HG02884 (cell line): Measurements from ENCODE around the gene BLID.

Experiments used
- ATAC-seq: cut with Tn5 transposase; IDR thresholded peaks from one replicate; pipeline ENCODE4 v1.9.1; 2021; ENCODE audit warnings: mild to moderate bottlenecking, moderate library complexity; ENCODE audit not compliant: unreplicated experiment

BLID gene, protein sequence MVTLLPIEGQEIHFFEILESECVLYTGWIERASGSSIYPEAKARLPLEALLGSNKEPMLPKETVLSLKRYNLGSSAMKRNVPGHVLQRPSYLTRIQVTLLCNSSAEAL

GRCh38 chr11:122115524-122116379 lies at the start of gene BLID:
Gene BLID, minus strand, starts transcription at chr11:122116215. Its CDS starts 293 bp downstream, at chr11:122115922.
- ATAC-seq, result no peak

- no peak for ATAC-seq
Observed at GRCh38 chr11:122163053-122163819, 47.2 kb upstream of the BLID start.

GRCh38 chr11:122162095-122162494 lies 46.1 kb upstream of the BLID start:
- ATAC-seq, result no peak

DNA sequence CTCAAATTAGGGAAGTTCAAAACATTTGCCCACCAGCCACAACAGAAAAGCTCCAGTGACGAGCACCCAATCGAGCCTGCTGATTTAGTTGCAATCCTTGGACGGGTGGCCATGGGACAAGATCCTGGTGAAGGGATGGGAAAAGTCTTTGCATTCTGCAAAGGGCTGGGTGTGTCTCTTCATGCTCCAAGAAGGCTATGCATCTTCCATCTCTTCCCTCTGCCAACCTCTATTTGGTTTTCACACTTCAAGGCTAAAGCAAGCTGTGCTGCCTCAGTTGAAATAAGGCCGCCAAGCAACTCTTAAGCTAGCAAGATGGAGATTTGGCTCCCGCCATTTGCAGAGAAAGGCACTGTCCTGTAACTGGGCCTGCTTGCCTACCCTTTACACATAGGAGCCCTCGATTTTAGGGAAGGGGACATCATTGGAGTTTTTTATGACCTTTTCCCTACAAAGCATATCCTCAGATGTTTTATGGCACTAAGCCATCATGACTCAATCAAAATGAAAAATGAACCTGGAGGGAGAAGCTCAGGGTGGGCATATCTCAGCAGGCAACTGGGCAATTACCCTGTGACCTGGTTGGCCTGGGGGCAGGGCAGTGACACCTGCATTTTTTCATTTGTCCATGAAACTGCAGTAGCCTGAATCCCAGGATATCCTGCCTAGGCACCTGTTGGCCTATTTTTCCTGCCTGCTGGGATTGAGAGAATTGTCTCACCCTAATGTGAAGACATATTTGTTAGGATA lies 45.0 kb upstream of the BLID start:
- no peak for ATAC-seq

- no peak for ATAC-seq
Observed at GRCh38 chr11:122159861-122160260, 43.8 kb upstream of the BLID start.

DNA sequence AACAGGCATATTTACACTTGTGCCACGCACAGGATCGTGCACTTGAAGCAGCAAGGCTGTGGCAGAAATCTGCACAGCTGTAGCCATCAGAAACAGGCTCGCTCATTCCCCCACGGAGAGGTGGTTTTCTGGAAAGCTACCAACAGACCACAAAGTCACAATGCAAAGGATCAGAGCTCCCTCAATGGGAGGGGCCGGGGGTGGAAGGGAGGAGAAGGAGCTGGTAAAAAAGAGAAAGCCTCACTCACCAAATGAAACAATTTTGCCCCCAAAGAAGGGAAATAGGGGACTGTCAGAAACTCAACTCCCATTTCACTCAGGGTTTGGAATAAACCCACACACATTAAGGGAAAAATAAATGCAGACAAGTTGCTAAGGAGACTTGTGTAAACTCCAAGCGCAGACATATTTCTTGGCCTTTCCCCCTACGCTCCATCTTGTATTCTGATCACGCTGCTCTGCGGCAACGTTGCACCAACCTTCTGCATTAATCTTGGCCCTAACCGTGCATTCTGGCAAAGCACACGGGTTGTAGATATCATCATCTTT lies 43.2 kb upstream of the BLID start:
- no peak for ATAC-seq

DNA sequence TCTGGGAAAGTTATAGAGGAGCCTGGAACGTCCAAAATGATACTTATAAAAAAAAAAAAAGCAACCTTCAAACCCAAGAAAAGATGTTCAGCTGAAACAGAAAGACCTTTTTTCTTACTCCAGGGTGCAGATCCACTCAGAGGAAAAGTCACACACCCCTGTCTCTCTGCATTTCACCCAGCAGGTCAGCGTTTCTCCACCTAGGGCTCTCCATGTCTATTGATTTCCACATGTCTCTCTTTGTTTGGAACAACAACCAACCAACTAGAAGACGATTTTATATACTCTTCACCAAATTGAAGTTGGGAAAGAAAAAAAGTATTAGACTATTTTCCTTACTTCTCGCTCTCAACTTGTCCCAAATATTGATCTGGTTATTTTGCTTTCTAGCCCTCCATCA lies 42.2 kb upstream of the BLID start:
- ATAC-seq, result no peak

DNA sequence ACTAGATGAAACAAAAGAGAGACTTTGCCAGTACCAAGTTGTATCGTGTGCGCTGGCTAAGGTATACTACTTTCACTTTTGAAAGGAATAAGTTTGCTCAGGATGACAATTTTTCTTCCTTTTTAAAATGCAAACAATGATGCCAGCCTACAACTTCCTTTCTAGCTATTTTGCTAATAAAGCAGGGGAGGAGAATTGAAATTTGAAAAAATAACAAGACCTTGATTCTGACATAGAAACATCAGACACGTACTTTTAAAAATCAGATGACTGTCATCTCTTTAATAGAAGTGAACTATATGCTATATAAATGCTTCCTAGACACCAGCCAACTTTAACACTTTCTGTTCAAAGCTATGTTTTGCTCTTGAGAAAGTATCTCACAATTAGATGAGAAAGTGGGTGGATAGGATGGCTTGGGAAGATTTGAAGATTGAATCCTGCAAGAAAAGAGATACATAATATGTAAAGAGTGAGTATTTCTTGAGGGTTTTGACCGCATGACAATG lies 41.7 kb upstream of the BLID start:
- no peak for ATAC-seq

DNA sequence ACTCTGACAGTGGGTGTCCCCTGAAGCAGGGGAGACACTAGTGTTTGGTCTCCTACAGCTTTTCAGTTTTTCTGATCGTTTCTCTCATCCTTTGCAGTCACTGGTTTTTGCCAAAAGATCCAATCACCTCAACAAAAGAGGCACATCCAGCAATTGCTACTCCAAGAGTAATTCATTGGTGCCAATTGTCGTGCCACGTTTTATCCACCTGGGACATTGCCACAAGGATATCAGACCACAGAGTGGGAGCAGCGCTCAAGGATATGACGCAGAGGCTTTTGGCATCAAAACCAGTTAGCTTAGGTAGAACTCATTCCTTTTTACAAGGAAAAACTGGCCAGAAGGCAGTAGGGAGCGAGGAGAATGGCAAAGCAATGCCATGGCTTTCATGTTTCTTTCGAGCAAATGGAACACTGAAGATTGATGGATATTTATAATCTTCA lies 40.9 kb upstream of the BLID start:
- no peak for ATAC-seq

DNA sequence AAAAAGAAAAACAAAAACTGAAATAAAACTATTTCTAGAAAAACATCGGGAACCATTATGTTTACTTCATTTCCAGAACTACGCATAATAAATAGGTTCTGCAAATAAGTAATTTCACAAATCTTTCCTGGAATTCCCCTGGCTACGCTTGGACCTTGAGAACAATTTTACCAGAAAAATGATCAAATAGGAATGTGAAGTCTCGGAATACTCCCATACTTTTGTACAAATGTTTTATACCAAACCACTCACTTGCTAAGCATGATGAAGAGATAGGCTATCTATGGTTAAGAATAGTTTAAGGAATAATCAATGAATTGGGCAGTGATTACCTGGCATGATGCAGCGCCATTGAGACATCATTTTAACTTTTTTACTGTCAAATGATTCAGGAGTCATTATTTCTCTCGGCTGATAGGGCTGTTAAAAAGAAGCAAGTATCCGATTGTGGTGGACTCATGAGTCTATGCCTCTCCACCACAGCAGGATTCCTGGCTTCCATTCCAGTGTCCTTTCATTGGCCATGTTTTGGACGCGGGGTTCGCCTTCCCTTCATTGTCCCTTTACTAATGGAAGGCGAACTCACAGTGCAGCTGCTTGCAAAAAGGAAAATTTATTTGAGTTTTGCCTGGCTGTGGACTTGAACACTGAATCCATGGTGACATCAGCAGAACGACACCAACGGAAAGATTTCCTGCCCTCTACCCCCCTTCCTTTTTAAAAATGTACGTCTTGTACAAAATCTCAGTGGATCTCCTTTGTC lies 39.9 kb upstream of the BLID start:
- no peak for ATAC-seq

GRCh38 chr11:122154994-122155393 lies 39.0 kb upstream of the BLID start:
- no peak for ATAC-seq

GRCh38 chr11:122154227-122154626 lies 38.2 kb upstream of the BLID start:
- no peak for ATAC-seq

DNA sequence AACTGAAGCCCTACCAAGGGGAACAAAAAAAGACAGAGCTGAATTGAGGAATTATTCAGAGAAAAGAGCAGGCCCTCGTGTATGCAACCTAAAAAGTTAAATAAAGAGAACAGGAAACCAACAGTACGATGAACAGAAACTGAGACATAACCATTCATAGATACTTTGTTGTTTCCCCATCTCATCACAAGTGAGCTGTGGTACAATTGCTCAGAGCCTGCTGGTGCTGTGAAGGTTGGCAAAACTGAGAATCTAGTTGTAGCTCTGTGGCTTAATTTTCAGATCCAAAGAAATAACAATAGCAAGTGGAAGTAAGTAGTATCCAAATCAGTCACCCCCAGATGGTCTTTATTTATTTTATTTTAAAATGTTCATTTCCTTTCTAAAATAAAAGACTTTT lies 37.7 kb upstream of the BLID start:
- no peak for ATAC-seq

DNA sequence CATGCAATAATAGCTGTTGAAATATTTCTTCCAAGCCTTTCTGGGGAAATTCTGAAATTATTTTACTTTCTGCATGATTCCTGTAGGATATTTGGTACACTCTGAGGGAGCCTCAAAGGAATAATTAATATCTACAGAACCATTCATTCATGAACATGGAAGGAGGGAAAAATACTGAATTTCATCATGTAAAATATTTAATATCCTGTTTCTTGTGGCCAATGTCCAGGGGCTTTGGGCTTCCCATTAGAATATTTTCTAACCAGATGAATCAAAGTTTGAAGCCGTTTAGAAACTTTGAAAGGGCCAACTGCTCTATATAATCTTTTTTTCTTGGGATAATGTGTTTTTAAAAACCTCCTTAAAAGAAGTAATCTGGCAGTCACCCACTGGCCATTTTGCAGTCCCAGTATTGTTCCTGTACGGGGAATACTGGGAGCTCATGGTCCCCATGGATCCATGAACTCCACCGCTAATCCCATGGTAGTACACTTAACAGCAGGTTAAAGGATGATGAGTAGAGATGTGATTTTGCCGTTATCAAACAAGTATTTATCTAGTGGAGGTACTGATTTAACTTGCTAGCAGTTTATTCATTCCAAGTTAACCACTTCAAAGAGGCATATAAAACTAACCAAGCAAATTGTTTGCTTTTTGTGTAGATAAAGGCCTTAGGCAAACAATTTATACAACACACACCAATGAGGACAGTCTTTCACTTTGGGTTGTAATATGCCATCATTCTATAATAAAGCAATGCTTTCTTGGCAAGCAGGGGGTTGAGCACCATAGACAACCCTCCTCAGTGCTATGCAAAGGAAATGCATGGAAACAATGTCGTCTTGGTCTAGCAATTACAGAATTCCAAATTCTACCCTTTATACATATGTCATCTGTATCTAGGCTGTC lies 34.5 kb upstream of the BLID start:
- ATAC-seq, result no peak

- ATAC-seq, result no peak
Observed at GRCh38 chr11:122149202-122149601, 33.2 kb upstream of the BLID start.

GRCh38 chr11:122146475-122146874 lies 30.5 kb upstream of the BLID start:
- ATAC-seq, result no peak

- ATAC-seq, result no peak
Observed at GRCh38 chr11:122145715-122146274, 29.8 kb upstream of the BLID start.

GRCh38 chr11:122144752-122145151 lies 28.7 kb upstream of the BLID start:
- ATAC-seq, result no peak

- ATAC-seq, result no peak
Observed at GRCh38 chr11:122141725-122142124, 25.7 kb upstream of the BLID start.
